Mucosa of descending colon (tissue), 3 donors: ENCODE measurements around the gene SPTB. TPM values are rescaled to one million over a fixed set of nuclear protein-coding genes. Genes with fewer than 3 reads are reported as not detected.
"Not testable (repeated sequence)": the region's sequence is repeated elsewhere in the genome, so short reads cannot be mapped to it uniquely, and the experiment has no call there.

Experiments
- ATAC-seq: fragments of 200-7000 bp; cut with Tn5 transposase; one replicate; pipeline ENCODE4 v1.9.1; 2020; ENCODE audit warnings: mild to moderate bottlenecking, moderate library complexity
- DNase-seq, 3 donors: peaks; one replicate each; pipeline ENCODE4 v3.0.0-alpha.2; 2020
- H3K36me3 ChIP-seq: fragments of 200-600 bp; one replicate; pipeline ENCODE4 v1.8.0; 2021; ENCODE audit warnings: low read depth, mild to moderate bottlenecking
- H3K4me1 ChIP-seq: fragments of 200-600 bp; one replicate; pipeline ENCODE4 v1.8.0; 2021; ENCODE audit warnings: low read depth, mild to moderate bottlenecking
- H3K4me3 ChIP-seq: fragments of 200-600 bp; one replicate; pipeline ENCODE4 v1.8.0; 2021; ENCODE audit warnings: mild to moderate bottlenecking
- H3K9me3 ChIP-seq: fragments of 200-600 bp; one replicate; pipeline ENCODE4 v1.8.0; 2021; ENCODE audit warnings: mild to moderate bottlenecking
- CTCF ChIP-seq: fragments of 200-600 bp; IDR thresholded peaks from one replicate; pipeline ENCODE4 v1.8.0; 2022; ENCODE audit warnings: antibody characterized with exemption, mild to moderate bottlenecking
- intact Hi-C, 2 donors: fragments of 100-400 bp; cut with DNase I in 1 of 2; cut with micrococcal nuclease in 1 of 2; formaldehyde crosslinking; loops; one replicate each; pipeline versions ENCODE4 v1.11.0 to v1.11.1; 2022; cut with DNase I, micrococcal nuclease
- total RNA-seq, 3 donors: library from RNA; stranded (reverse); fragmentation: NEBNext Ultra II Directional in 2 of 3; extraction: Animal tissue kit (Norgen Biotek cat#: 25700) in 2 of 3; gene quantifications; one replicate each; pipeline versions ENCODE4 v1.2.1 to v1.2.4, GENCODE V29; 2021 to 2023
- donor health status: DM: no; HTN: no; CAD: no; lungs with moderate emphysema.
- donor health status: DM: no; HTN: no; CAD: no.
- donor health status: DM: no; HTN: yes; CAD: no.

SPTB gene
- total RNA-seq, 3 donors from 2014 or later = 0.35 to 1.4 (median 0.51) TPM

DNA sequence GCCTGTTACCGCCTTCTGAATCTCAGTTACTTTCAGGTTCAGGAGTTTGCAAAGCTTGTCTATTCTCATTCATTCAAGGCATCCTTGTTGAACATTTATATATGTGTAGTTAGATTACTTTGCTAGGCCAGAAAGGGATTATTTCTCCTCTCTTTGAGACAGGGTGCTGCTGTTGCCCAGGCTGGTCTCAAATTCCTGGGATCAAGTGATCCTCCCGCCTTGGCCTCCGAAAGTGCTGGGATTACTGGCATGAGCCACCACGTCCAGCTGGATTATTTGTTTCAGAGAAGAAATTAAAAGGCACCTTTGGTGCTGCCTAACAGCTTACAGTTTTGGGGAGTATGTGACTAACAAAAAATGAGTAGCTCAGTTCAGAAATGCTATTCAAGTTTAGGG, 35.3 kb upstream of the SPTB start:
- H3K9me3 ChIP-seq = no peaks in the 10 kb centered on the region
- ATAC-seq (no peak), DNase-seq (no peak)
- intact Hi-C loops = no loop called here
- H3K36me3 ChIP-seq = no peaks in the 10 kb centered on the region
- peaks cover 11% of the 10 kb centered on the region for H3K4me1 ChIP-seq
- H3K4me3 ChIP-seq = peak overlapping the region; percentile 96
- TF ChIP-seq CTCF = no peak

GRCh38 chr14:64914237-64915028, 34.7 kb upstream of the SPTB start, which contains the start of gene CHURC1:
TSS of gene CHURC1 (plus strand) at chr14:64914455. CDS start at chr14:64914496, 41 bp downstream.
- peaks cover 11% of the 10 kb centered on the region for H3K4me1 ChIP-seq
- peak within 1 kb of the TSS; percentile 96 for H3K4me3 ChIP-seq
- no peaks in the 10 kb centered on the region for H3K36me3 ChIP-seq
- TF ChIP-seq CTCF = peak; percentile 1
- DNase-seq (peak; percentile 99 to 100 (median 99)), ATAC-seq (peak; percentile 100)
- H3K9me3 ChIP-seq = no peaks in the 10 kb centered on the region
- intact Hi-C loops = no loop called here

DNA sequence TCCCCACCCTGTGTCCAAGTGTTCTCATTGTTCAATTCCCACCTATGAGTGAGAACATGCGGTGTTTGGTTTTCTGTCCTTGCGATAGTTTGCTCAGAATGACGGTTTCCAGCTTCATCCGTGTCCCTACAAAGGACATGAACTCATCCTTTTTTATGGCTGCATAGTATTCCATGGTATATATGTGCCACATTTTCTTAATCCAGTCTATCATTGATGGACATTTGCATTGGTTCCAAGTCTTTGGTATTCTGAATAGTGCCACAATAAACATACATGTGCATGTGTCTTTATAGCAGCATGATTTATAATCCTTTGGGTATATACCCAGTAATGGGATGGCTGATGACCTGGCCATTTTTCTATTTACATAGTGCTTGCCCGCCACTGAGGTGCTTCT, 33.8 kb upstream of the SPTB start:
- DNase-seq, ATAC-seq, intact Hi-C loops: not testable (repeated sequence)

DNA sequence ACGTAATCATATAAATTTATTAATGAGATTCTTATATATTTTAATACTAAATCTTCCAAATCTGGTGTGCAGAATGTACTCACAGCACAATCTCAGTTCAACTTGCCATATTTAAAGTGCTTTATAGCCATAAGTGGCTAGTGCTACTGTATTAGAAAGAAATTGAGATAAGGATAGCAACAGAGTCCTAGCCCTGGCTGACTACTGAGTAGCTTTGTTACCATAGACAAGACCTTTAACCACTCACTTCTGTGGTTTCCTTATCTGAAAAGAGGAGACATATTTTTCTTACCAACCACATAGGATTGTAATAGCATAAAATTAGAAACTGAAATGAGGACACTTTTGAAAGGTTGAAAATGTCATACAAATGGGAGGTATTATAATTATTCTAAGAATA, 32.6 kb upstream of the SPTB start:
- Histone ChIP-seq H3K9me3 (no peaks in the 10 kb centered on the region), H3K4me1 (peaks cover 11% of the 10 kb centered on the region), H3K36me3 (no peaks in the 10 kb centered on the region), H3K4me3 (no peak overlapping the region)
- intact Hi-C loops = no loop called here
- no peak for ATAC-seq
- no peak for DNase-seq
- TF ChIP-seq CTCF = no peak

More for the DNA sequence above, 33.8 kb upstream of the SPTB start:
- H3K4me3 ChIP-seq, H3K36me3 ChIP-seq, H3K9me3 ChIP-seq: not testable (repeated sequence)
- H3K4me1 ChIP-seq = peaks cover 11% of the 10 kb centered on the region

GRCh38 chr14:64910847-64911495, 31.3 kb upstream of the SPTB start:
- Histone ChIP-seq H3K4me3 (no peak overlapping the region), H3K9me3 (no peaks in the 10 kb centered on the region), H3K36me3 (no peaks in the 10 kb centered on the region), H3K4me1 (peaks cover 11% of the 10 kb centered on the region)
- ATAC-seq = no peak
- peak; percentile 42 for TF ChIP-seq CTCF
- DNase-seq = no peak
- intact Hi-C loops = no loop called here

GRCh38 chr14:64906022-64906421, 26.3 kb upstream of the SPTB start:
- DNase-seq = no peak
- H3K9me3 ChIP-seq = no peaks in the 10 kb centered on the region
- no peaks in the 10 kb centered on the region for H3K36me3 ChIP-seq
- no peak for ATAC-seq
- H3K4me1 ChIP-seq = no peaks in the 10 kb centered on the region
- H3K4me3 ChIP-seq = no peak overlapping the region
- intact Hi-C loops = no loop called here
- TF ChIP-seq CTCF = no peak
